ENCODE measurements around the gene SNCB.

DNA sequence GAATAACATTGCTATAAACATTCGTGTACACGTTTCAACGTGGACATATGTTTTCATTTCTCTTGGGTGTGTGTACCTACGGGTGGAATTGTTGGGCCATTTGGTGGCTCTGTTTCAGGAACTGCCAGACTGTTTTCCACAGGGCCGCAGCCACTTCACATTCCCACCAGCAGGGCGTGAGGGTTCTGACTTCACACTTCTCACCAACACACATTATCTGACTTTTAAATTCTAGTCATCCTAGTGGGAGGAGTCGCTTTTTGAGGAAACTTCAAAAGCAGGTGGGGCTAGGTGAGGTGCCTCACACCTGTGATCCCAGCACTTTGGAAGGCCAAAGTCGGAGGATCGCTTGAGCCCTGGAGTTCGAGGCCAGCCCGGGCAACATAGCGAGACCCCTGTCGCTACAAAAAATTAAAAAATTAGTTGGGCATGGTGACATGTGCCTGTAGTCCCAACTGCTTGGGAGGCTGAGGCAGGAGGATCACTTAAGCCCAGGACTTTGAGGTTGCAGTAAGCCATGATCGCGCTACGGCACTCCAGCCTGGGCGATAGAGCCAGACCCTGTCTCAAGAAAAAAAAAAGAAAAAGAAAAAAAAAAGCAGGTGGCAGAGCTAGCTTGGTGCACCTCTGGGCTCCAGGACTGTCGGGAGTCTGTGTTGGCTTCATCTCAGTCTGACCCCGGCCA lies 45.5 kb upstream of the SNCB start:
- TF ChIP-seq, protein P1, sequence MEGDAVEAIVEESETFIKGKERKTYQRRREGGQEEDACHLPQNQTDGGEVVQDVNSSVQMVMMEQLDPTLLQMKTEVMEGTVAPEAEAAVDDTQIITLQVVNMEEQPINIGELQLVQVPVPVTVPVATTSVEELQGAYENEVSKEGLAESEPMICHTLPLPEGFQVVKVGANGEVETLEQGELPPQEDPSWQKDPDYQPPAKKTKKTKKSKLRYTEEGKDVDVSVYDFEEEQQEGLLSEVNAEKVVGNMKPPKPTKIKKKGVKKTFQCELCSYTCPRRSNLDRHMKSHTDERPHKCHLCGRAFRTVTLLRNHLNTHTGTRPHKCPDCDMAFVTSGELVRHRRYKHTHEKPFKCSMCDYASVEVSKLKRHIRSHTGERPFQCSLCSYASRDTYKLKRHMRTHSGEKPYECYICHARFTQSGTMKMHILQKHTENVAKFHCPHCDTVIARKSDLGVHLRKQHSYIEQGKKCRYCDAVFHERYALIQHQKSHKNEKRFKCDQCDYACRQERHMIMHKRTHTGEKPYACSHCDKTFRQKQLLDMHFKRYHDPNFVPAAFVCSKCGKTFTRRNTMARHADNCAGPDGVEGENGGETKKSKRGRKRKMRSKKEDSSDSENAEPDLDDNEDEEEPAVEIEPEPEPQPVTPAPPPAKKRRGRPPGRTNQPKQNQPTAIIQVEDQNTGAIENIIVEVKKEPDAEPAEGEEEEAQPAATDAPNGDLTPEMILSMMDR (IDR thresholded peaks at IDR 0.05), result peak in 8 of 12 donors; percentile 11 to 55 (median 24)
- no peak for TF ChIP-seq POLR2A (IDR thresholded peaks at IDR 0.05)
